Keratinocyte (primary cell): ENCODE data around the gene DTWD2.
"Not testable (repeated sequence)": the region's sequence is repeated elsewhere in the genome, so short reads cannot be mapped to it uniquely, and the experiment has no call there.

Experiments used
- EZH2 ChIP-seq: IDR thresholded peaks from one replicate; pipeline ENCODE4 v1.6.1; 2012; ENCODE audit warnings: inconsistent platforms, mild to moderate bottlenecking, low read length, moderate library complexity
- TF ChIP-seq, protein P1 (sequence below), 3 experiments: IDR thresholded peaks in 1 of 3; conservative IDR thresholded peaks in 1 of 3; optimal IDR thresholded peaks in 1 of 3; 2 replicates in 2 of 3; 3 replicates in 1 of 3; pipeline versions ENCODE3 to v1.5.1; 2011; ENCODE audit warnings: low read length in 3 of 3, mild to moderate bottlenecking in 3 of 3, moderate library complexity in 2 of 3, control low read depth in 1 of 3, inconsistent platforms in 1 of 3; ENCODE audit not compliant: insufficient read depth in 2 of 3; ENCODE audit errors: extremely low read depth in 1 of 3

- TF ChIP-seq, protein P1, sequence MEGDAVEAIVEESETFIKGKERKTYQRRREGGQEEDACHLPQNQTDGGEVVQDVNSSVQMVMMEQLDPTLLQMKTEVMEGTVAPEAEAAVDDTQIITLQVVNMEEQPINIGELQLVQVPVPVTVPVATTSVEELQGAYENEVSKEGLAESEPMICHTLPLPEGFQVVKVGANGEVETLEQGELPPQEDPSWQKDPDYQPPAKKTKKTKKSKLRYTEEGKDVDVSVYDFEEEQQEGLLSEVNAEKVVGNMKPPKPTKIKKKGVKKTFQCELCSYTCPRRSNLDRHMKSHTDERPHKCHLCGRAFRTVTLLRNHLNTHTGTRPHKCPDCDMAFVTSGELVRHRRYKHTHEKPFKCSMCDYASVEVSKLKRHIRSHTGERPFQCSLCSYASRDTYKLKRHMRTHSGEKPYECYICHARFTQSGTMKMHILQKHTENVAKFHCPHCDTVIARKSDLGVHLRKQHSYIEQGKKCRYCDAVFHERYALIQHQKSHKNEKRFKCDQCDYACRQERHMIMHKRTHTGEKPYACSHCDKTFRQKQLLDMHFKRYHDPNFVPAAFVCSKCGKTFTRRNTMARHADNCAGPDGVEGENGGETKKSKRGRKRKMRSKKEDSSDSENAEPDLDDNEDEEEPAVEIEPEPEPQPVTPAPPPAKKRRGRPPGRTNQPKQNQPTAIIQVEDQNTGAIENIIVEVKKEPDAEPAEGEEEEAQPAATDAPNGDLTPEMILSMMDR (optimal IDR thresholded peaks at IDR 0.05 in 1 of 3, IDR thresholded peaks at IDR 0.05 in 1 of 3, conservative IDR thresholded peaks at IDR 0.05 in 1 of 3; ENCODE audit: extremely low read depth in 1 of 3, insufficient read depth in 2 of 3, low read length in 3 of 3) = not testable (repeated sequence)
- not testable (repeated sequence) for TF ChIP-seq EZH2
Measured at GRCh38 chr5:118851785-118852184, 136.6 kb downstream of the DTWD2 start.
